ENCODE measurements around the gene GTF2A2.

- TF ChIP-seq POLR2AphosphoS5 (IDR thresholded peaks at IDR 0.05; ENCODE audit: low read depth) (no peak), GABPA (IDR thresholded peaks at IDR 0.05; ENCODE audit: low read depth) (no peak)
These were observed 38.9 kb downstream of the GTF2A2 start for GRCh38 chr15:59618406-59618805.
